Gastrocnemius medialis (tissue), 4 donors: ENCODE data around the gene CFAP298.

Experiments used
- CTCF ChIP-seq, 5 experiments: fragments of 450-650 bp in 3 of 5; fragments of 200-600 bp in 2 of 5; sonication (generic) in 2 of 5; IDR thresholded peaks in 4 of 5; conservative IDR thresholded peaks in 1 of 5; 1 replicate in 4 of 5; 2 replicates in 1 of 5; pipeline ENCODE4 v1.5.1; 2016 to 2019; ENCODE audit warnings: antibody characterized with exemption in 5 of 5, mild to moderate bottlenecking in 3 of 5, moderate library complexity in 3 of 5
- POLR2A ChIP-seq, 2 donors: fragments of 450-650 bp; IDR thresholded peaks; one replicate each; pipeline ENCODE4 v1.6.1; 2017; ENCODE audit warnings: antibody characterized with exemption in 2 of 2, mild to moderate bottlenecking in 2 of 2, moderate library complexity in 2 of 2

GRCh38 chr21:32578107-32578691 is 34.0 kb downstream of the CFAP298 start:
- TF ChIP-seq CTCF (IDR thresholded peaks at IDR 0.05 in 4 of 5, conservative IDR thresholded peaks at IDR 0.05 in 1 of 5) = no peak
- TF ChIP-seq POLR2A (IDR thresholded peaks at IDR 0.05) = no peak
